Measurements from ENCODE around the gene ARID1B.

GRCh38 chr6:156848533-156848932 lies 71.4 kb downstream of the ARID1B start:
- TF ChIP-seq POLR2A (IDR thresholded peaks at IDR 0.05) (no peak), CTCF (IDR thresholded peaks at IDR 0.05) (no peak)
